ENCODE data around the gene GPC5. TPM values are rescaled to one million over a fixed set of nuclear protein-coding genes. Genes with fewer than 3 reads are reported as not detected.

GPC5 gene
- polyA plus RNA-seq, 2 of the 4 experiments (the other 2 are of a cell fraction) = not detected

GRCh38 chr13:91454666-91455065 is 56.2 kb downstream of the GPC5 start:
- Histone ChIP-seq H3K4me1 (no peaks in the 10 kb centered on the region), H3K27ac (no peak overlapping the region), H3K4me3 (no peak overlapping the region), H3K9me3 (no peaks in the 10 kb centered on the region), H3K4me2 (no peak overlapping the region)
- POLR2A ChIA-PET = no interaction called here
- no peak for FAIRE-seq
- 0% methylated on average over 1 of the region's 1 CpG for WGBS (ENCODE audit: missing lambda C conversion rate)
- no peak for ATAC-seq
- TF ChIP-seq KDM1A (IDR thresholded peaks at IDR 0.05; ENCODE audit: low read depth) (no peak), PBX3 (IDR thresholded peaks at IDR 0.05) (no peak)
- DNase-seq (ENCODE audit: low read depth in 1 of 2, low spot score in 1 of 2) = no peak
- CTCF ChIA-PET = no interaction called here

DNA sequence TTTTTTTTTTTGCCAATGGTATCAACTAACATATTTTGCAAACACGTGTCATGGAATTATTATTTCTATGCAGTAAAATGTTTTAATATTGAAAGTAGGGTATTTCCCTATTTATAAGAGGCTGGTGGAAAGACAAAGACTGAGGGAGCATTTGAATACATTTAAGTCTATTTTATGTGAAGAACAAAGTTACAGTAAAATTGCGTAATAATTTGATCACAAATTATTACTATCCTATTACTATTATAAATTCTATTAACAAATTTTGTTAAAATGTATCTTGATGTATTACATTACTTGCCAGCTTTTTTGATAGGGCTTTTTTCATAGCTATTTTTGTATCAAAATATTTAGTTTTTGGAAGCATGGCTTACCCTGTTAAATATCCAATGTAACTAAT is 58.4 kb downstream of the GPC5 start:
- H3K9me3 ChIP-seq = no peaks in the 10 kb centered on the region
- H3K27ac ChIP-seq = no peak overlapping the region
- no peak for DNase-seq (ENCODE audit: low read depth in 1 of 2, low spot score in 1 of 2)
- no peak overlapping the region for H3K4me2 ChIP-seq
- H3K4me3 ChIP-seq = no peak overlapping the region
- no peak for TF ChIP-seq TFCP2L1 (CRISPR knock-in tag; IDR thresholded peaks at IDR 0.05)
- TF ChIP-seq POLR2A (IDR thresholded peaks at IDR 0.05; ENCODE audit: low read length) = no peak
- no peak for TF ChIP-seq CEBPB (IDR thresholded peaks at IDR 0.05)
- no peak for TF ChIP-seq RNF2 (IDR thresholded peaks at IDR 0.05; ENCODE audit: borderline replicate concordance, low read depth)
- TF ChIP-seq HDAC2 (IDR thresholded peaks at IDR 0.05) = no peak
- TF ChIP-seq, protein P1, sequence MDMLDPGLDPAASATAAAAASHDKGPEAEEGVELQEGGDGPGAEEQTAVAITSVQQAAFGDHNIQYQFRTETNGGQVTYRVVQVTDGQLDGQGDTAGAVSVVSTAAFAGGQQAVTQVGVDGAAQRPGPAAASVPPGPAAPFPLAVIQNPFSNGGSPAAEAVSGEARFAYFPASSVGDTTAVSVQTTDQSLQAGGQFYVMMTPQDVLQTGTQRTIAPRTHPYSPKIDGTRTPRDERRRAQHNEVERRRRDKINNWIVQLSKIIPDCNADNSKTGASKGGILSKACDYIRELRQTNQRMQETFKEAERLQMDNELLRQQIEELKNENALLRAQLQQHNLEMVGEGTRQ (IDR thresholded peaks at IDR 0.05) = no peak
- no peak for TF ChIP-seq NPAS2 (CRISPR knock-in tag; IDR thresholded peaks at IDR 0.05; ENCODE audit: borderline replicate concordance)
- POLR2A ChIA-PET = no interaction called here
- H3K4me1 ChIP-seq = no peaks in the 10 kb centered on the region
- no peak for ATAC-seq
- CTCF ChIA-PET = no interaction called here
- 40% methylated on average over 2 of the region's 2 CpGs for WGBS (ENCODE audit: missing lambda C conversion rate)
- FAIRE-seq = no peak

- no peak overlapping the region for H3K27ac ChIP-seq
- no peaks in the 10 kb centered on the region for H3K4me1 ChIP-seq
- CTCF ChIA-PET = no interaction called here
- POLR2A ChIA-PET = no interaction called here
- ATAC-seq = no peak
- no peak overlapping the region for H3K4me3 ChIP-seq
- FAIRE-seq = no peak
- no peak for DNase-seq (ENCODE audit: low read depth in 1 of 2, low spot score in 1 of 2)
- TF ChIP-seq, protein P2, sequence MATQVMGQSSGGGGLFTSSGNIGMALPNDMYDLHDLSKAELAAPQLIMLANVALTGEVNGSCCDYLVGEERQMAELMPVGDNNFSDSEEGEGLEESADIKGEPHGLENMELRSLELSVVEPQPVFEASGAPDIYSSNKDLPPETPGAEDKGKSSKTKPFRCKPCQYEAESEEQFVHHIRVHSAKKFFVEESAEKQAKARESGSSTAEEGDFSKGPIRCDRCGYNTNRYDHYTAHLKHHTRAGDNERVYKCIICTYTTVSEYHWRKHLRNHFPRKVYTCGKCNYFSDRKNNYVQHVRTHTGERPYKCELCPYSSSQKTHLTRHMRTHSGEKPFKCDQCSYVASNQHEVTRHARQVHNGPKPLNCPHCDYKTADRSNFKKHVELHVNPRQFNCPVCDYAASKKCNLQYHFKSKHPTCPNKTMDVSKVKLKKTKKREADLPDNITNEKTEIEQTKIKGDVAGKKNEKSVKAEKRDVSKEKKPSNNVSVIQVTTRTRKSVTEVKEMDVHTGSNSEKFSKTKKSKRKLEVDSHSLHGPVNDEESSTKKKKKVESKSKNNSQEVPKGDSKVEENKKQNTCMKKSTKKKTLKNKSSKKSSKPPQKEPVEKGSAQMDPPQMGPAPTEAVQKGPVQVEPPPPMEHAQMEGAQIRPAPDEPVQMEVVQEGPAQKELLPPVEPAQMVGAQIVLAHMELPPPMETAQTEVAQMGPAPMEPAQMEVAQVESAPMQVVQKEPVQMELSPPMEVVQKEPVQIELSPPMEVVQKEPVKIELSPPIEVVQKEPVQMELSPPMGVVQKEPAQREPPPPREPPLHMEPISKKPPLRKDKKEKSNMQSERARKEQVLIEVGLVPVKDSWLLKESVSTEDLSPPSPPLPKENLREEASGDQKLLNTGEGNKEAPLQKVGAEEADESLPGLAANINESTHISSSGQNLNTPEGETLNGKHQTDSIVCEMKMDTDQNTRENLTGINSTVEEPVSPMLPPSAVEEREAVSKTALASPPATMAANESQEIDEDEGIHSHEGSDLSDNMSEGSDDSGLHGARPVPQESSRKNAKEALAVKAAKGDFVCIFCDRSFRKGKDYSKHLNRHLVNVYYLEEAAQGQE (IDR thresholded peaks at IDR 0.05) = no peak
- no peak for TF ChIP-seq JUN (IDR thresholded peaks at IDR 0.05)
- no peak for TF ChIP-seq PBX3 (IDR thresholded peaks at IDR 0.05)
- TF ChIP-seq NR3C1 (IDR thresholded peaks at IDR 0.05) = no peak
- no peak for TF ChIP-seq TFCP2L1 (CRISPR knock-in tag; IDR thresholded peaks at IDR 0.05)
- TF ChIP-seq MAFK (IDR thresholded peaks at IDR 0.05; ENCODE audit: partially characterized antibody) = no peak
- TF ChIP-seq CBX2 (IDR thresholded peaks at IDR 0.05; ENCODE audit: borderline replicate concordance, low read depth) = no peak
- TF ChIP-seq JUNB (IDR thresholded peaks at IDR 0.05) = no peak
- TF ChIP-seq GATA3 (IDR thresholded peaks at IDR 0.05; ENCODE audit: borderline replicate concordance) = no peak
- TF ChIP-seq HOXB5 (CRISPR knock-in tag; IDR thresholded peaks at IDR 0.05) = no peak
- TF ChIP-seq CHD4 (IDR thresholded peaks at IDR 0.05; ENCODE audit: borderline replicate concordance) = no peak
- no peak for TF ChIP-seq RNF2 (IDR thresholded peaks at IDR 0.05; ENCODE audit: borderline replicate concordance, low read depth)
- TF ChIP-seq E2F6 (IDR thresholded peaks at IDR 0.05; ENCODE audit: borderline replicate concordance, low read depth) = no peak
- TF ChIP-seq, protein P3, sequence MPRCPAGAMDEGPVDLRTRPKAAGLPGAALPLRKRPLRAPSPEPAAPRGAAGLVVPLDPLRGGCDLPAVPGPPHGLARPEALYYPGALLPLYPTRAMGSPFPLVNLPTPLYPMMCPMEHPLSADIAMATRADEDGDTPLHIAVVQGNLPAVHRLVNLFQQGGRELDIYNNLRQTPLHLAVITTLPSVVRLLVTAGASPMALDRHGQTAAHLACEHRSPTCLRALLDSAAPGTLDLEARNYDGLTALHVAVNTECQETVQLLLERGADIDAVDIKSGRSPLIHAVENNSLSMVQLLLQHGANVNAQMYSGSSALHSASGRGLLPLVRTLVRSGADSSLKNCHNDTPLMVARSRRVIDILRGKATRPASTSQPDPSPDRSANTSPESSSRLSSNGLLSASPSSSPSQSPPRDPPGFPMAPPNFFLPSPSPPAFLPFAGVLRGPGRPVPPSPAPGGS (IDR thresholded peaks at IDR 0.05) = no peak
- no peak overlapping the region for H3K4me2 ChIP-seq
- no peaks in the 10 kb centered on the region for H3K9me3 ChIP-seq
Observed at GRCh38 chr13:91459485-91459884, 61.1 kb downstream of the GPC5 start.

Data from A549 (cell line).